ENCODE results near the gene FAM168B.

FAM168B gene

DNA sequence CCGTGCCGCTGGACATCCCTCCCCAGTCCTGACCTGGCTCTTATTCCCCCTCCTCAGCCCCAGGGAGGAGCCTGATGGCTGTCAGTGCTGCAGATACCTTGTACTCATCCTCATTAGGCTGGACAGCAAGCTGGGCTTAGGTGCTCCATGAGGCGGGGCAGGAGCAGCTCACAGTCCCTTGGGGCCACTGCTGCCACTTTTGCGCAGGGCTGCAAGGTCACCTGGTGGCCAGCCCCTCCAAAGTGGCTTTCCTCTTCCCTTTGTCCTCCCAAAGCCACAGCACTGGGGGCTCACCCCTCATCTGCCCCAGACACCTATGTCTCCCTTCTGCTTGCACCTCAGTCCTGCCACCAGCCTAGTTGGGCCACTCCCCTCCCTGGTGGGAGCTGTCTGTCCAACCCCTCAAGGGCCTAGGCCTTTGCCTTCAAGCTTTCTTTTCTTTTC lies 60.8 kb downstream of the FAM168B start:
- no peak for DNase-seq (ENCODE audit: low read depth, low spot score)
- H3K4me3 ChIP-seq (ENCODE audit: low read length): no peak overlapping the region

DNA sequence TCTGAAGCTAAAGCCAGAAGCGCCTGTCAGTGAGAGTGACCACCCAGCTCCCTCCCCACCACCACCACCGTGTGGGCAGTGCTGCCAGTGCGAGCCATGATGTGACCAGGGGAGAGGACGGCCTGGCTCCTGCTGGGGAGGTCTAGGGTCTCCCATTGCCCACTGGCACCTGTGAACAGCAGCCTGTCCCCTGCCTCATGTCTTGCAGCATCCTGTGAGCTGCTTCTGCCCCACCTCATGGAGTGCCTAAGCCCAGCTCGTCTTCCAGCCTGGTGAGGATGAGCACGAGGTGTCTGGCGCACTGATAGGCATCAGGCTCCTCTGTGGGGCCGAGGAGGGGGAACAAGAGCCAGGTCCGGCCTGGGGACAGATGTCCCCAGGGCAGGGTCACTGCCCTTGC lies 61.4 kb downstream of the FAM168B start:
- H3K4me3 ChIP-seq (ENCODE audit: low read length): no peak overlapping the region

DNA sequence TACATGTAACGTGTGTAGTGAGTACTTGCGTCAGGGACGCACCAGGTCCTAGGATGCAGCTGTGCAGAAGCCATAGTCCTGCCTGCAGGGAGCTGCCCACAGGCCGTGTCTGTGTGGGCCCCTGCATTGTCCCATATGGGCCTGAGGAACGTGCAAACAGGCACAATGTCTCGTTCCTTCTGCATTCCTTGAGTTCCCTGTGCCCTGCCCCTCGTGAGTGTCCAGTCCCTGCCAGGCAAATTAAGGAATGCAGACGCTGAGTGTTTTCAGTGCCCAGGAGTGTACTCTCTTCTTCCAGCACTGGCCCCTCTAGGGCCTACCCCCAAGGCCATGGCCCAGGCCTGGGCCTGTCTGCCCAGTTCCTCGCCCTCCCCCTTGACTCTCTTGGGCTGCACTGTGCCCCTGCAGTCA lies 61.8 kb downstream of the FAM168B start:
- no peak overlapping the region for H3K4me3 ChIP-seq (ENCODE audit: low read length)
- no peak for DNase-seq (ENCODE audit: low read depth, low spot score)

More for the DNA sequence above, 61.4 kb downstream of the FAM168B start:
- DNase-seq (ENCODE audit: low read depth, low spot score): no peak

DNA sequence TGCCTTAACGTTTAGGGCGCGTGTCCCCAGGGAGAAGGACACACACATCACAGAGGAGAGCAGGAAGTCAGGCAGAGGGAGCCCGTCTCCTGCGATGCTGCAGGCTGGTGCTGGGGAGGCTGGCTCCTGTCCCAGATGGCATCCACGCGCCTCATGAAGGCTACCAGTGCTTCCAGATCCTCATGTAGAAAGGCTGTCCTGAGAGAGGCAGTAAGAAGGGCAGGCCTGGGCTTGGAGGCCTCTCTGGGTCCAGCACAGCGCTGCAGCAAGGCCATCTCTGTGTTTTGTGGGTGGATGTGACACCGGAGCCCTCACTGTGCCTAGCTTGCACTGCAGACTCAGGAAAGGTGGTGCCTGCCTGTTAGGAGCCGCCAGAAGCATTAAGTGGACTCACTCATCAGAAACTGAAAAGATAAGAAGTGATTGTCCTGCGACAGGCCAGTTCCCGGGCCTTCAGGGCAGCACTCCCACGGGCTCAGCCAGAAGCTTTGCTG lies 62.7 kb downstream of the FAM168B start:
- no peak for DNase-seq (ENCODE audit: low read depth, low spot score)

DNA sequence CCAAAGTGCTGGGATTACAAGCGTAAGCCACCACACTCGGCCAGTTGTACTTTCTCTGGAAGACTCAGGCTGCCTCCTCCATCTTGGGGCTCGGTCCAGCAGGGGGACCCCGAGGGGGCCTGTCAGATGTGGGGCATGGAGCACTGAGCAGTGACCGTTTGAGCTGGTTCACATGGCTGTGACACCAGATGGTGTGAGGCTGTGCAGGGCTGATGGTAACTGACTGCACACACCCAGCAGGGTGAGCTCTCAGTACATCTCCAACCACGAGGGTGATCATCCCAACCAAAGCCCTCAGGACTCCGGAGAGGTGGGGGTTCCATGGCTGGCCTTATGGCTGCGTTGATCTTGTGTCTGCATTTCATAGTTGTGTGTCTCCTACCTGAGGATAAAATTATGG lies 63.4 kb downstream of the FAM168B start:
- no peak for DNase-seq (ENCODE audit: low read depth, low spot score)
- H3K4me3 ChIP-seq (ENCODE audit: low read length): no peak overlapping the region

More for the DNA sequence above, 62.7 kb downstream of the FAM168B start:
- no peak overlapping the region for H3K4me3 ChIP-seq (ENCODE audit: low read length)

DNA sequence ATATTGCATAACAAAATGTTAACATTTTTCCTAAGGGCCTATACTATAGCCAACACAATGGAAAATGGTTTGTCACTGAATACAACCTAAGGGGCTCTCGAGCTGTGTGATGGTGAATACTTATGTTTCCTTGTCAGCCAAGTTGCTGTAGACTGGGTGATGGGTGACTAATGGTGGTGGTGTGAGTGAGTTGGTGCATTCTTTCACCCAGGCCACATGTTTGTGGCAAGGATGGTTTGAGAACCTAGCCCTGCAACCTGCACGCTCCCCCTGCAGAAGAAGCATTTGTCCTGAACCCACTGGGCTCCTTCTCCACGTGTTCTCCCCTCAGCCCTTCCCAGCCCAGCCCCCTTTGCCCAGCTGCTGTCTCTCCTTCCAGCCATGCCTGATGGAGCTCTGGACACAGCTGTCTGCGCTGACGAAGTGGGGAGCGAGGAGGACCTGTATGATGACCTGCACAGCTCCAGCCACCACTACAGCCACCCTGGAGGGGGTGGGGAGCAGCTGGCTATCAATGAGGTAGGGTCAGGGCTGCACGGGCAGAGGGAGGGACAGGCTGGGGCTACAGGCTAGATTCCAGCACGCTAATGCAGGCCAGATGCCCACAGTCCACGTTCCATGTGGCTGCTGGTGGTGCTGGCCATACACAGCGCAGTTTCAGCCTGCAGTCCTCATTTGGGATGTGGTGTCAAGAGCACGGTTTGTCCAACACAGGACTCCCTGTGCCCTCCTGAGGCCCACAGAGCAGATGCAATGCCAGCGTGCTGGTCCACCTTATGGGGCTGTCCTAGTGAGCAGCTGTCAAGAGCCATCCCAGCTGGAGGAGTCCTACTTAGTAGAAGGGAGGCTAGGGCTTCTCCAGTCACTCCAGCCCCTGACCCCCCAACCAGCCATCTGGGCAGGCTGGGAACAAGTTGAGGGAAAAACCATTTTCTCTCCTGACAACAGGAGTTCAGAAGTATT lies 65.4 kb downstream of the FAM168B start:
- H3K4me3 ChIP-seq (ENCODE audit: low read length): no peak overlapping the region
- no peak for DNase-seq (ENCODE audit: low read depth, low spot score)

DNA sequence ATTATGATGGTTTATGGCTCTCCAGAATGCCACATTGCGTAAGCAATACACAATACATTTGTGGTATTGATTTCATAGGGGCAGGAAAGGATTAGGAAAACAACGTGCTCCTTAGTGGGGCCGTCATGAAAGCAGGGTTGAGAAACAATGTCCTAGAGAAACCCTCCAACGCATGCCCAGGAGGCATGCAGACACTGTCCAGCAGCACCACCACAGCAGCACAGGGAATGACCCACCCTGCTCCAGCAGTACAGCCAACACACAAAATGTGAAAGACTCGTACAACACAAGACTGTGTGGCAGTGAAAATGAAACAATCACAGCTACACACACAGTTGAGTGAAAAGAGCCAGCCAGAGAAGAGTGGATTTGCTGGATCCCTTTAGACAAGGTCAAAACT lies 66.3 kb downstream of the FAM168B start:
- H3K4me3 ChIP-seq (ENCODE audit: low read length): no peak overlapping the region
- no peak for DNase-seq (ENCODE audit: low read depth, low spot score)

DNA sequence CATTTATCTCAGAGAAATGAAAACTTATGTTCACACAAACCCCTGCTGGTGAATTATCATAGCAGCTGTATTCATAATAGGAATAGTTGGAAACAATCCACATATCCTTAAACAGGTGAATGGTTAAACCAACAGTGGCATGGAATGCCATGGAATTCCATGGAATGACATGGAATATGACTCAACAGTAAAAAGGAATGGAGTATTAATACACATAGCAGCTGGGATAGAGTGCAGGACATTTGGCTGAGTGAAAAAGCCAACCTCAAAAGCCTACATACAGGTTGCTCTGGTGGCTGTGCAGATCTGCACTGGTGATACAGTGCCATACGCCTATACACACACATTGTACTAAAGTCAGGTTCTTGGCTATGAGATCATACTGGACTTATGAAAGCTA lies 69.5 kb downstream of the FAM168B start:
- no peak overlapping the region for H3K4me3 ChIP-seq (ENCODE audit: low read length)
- DNase-seq (ENCODE audit: low read depth, low spot score): no peak

DNA sequence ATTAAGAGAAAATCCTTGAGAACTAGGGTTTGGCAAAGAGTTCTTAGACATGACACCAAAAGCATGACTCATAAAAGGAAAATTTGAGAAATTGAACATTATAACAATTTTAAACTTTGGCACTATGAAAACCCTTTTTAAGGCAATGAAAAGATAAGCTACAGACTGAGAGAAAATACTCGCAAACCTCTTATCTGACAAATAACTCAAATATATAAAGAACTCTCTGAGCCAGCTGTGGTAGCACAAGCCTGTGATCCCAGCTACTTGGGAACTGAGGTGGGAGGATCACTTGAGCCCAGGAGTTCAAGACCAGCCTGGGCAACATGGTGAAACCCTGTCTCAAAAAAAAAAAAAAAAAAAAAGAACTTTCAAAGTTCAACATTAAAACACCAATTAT lies 70.5 kb downstream of the FAM168B start:
- no peak for DNase-seq (ENCODE audit: low read depth, low spot score)
- H3K4me3 ChIP-seq (ENCODE audit: low read length): no peak overlapping the region

DNA sequence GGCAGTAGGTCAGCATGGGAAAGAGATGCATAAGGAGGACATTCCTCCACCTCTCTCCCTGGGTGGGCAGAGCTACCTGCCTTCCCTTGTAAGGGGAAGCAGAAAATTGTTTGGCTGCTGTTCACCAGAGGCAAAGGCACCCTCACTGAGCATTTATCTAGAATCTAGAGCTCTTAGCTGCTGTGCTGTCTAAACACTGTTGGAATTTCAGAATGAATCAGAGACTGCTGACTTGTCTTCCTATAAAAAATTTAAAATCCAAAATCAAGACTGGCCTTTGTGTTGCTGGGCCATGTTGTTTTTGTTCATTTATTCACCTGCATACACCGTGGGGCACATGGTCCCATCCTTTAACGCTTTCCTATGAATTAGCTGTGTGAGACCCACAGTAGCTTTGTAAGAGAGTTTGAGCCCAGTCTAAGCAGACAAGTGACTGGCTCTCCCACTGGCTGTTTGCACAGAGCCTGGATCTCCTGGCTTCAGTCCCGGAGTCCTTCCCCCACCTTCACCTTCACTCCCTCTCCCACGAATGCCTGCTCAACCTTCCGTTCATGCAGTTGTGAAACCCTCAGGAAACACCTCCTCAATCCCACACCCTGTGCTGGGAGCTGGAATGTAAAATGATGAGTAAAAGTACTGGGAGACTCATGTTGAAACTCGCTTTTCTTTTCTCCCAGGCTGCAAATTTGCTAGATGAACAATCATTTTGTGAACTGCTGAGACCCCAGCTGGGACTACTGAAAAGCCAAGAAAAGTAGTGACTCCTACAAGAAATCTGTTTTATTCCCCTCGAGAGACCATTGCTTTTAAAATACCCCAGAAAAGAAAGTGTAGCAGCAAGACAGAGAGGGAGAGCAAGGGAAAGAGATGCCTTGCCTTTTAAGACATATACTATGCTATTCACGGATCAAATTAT lies 76.2 kb downstream of the FAM168B start:
- H3K4me3 ChIP-seq (ENCODE audit: low read length): no peak overlapping the region

DNA sequence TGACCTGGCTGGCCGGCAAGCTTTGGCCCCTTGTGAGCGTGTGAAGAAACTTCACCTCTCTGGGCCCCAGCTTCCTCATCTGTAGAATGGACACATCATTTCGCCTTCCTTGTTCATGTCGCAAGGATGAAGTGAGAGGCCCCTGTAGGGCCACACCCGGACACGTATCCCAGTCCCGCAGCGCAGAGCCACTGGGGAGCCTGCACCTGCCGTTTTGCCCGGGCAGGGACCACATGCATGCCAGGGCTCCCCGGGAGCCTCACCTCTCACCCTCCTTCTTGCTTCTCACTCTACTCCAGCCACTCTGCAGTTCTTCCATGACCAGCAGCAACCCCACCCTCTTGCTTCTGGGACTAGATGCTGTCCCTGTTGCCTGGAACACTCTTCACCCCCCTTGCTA lies 77.5 kb downstream of the FAM168B start:
- DNase-seq (ENCODE audit: low read depth, low spot score): no peak
- no peak overlapping the region for H3K4me3 ChIP-seq (ENCODE audit: low read length)

More for the DNA sequence above, 76.2 kb downstream of the FAM168B start:
- DNase-seq (ENCODE audit: low read depth, low spot score): no peak

DNA sequence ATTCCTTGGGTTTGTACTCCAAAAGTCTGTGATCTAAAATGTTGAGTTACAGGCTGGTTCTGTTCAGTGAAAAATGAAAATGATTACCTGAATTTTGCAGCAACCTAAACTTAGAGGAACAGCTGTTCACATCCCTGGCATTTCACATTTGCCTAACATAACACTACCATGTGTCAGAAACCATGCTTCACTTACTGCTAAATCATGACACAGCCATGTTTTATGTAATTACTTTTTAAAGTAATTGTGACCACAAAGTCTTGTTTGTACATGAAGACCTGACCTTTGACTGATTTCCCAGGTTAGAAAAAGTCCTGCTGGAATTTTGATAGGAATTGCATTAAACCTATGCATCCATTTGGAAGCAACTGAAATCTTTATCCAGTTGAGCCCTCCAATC lies 79.1 kb downstream of the FAM168B start:
- no peak for DNase-seq (ENCODE audit: low read depth, low spot score)
- H3K4me3 ChIP-seq (ENCODE audit: low read length): no peak overlapping the region

DNA sequence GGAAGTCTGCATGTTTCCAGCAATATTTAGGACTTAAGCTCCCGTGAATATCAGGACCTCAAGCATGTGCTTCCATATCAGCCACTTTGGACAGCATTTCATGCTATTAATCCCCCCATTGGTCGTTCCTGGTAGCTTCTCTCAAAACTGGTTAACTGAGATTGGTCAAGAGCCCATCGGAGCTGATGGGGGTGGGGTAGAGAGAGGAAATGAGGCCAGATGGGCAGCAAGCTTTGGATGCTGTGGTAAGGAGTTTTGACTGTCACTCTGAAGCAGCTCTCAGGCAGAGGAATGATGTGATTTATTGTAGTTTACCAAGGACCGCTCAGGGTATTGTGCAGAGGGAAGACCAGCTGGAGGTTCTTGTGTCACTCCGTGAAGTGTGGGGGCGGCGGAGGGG lies 81.8 kb downstream of the FAM168B start:
- no peak overlapping the region for H3K4me3 ChIP-seq (ENCODE audit: low read length)

DNA sequence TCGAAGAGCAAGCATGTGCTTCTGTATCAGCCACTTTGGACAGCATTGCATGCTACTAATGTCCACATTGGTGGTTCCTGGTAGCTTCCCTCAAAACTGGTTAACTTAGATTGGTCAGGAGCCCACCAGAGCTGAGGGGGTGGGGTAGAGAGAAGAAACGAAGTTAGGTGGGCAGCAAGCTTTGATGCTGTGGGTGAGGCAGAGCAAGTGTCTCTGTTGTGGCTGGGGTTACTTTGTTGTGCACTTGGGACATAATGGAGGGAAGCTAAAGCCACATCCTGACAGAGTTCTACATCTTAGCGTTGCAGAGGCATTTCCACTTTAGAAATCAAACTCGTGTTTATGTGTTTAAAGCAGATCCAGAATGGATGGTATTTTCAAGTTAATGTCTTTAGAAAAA lies 82.7 kb downstream of the FAM168B start:
- H3K4me3 ChIP-seq (ENCODE audit: low read length): no peak overlapping the region
- peak; percentile 86 for DNase-seq (ENCODE audit: low read depth, low spot score)

More for the DNA sequence above, 81.8 kb downstream of the FAM168B start:
- DNase-seq (ENCODE audit: low read depth, low spot score): no peak

DNA sequence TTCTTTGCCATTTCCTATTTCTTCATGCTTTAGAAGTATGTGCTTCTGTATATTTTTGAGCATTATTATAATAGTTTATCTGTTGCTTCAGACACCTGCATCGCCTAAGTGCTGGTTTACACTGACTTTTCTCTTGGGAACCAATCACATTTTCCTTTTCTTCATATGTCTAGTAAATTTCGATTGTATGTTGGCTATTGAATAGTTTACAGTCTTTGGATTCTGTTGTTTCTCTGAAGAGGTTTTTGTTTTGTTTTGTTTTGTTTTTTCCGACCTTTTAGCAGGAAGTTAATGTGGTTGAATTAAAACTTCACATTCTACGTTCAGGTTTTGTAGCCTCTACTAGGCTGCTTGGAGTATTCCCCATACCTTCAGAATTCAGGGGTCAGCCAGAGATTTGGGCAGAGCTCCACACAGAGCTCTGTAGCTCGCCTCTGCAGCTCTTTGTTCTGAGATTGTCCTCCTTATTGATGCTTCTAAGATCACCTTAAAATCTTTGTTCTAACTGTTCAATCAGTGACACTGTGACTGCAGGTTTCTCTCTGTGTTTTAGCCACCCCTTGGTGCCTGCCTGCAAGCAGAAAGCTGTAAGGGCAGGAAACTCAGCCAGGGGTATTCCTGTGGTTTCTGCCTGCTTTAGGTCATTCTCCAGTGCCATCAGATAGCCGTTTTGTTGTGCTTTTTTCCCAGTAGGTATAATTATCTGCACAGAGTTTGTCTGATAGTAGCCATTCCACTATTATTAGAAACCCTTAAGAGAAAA lies 83.4 kb downstream of the FAM168B start:
- H3K4me3 ChIP-seq (ENCODE audit: low read length): no peak overlapping the region
- DNase-seq (ENCODE audit: low read depth, low spot score): no peak

DNA sequence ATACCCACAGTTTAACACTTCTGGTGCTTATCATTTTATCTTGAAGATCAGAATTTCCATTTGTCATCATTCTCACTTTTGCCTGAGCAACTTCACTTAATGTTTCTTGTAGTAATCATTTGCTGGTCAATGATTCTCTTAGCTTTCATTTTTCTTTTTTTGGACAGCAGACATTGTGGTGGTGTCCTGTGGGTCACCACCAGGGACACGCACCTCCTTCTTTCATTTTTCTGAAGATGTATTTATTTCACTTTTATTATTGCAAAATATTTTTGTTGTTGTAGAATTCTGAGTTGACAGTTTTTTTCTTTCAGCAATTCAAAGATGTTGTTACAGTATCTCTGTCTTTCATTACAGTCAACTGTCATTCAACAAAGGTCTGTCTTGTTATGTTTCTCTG lies 84.3 kb downstream of the FAM168B start:
- no peak overlapping the region for H3K4me3 ChIP-seq (ENCODE audit: low read length)
- no peak for DNase-seq (ENCODE audit: low read depth, low spot score)

DNA sequence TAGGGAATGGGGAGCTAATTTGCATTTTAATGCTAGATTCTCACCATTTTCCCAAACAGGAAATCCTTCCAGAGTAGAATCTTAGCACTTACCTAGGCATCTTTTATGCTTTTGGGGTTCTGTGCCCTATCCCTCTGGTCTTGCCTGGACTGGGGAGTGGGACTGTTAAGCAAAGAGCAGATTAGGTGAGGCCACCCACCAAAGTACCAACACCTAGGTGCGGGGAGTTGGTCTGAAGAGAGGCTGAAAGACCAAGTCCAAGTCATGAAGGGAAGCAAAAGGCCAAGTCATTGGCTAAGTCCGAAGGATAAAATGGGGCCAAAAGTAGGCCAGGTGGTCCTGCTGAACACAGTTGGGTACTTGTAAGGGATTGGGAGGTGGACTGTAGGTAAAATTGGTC lies 86.7 kb downstream of the FAM168B start:
- no peak for DNase-seq (ENCODE audit: low read depth, low spot score)
- H3K4me3 ChIP-seq (ENCODE audit: low read length): no peak overlapping the region

DNA sequence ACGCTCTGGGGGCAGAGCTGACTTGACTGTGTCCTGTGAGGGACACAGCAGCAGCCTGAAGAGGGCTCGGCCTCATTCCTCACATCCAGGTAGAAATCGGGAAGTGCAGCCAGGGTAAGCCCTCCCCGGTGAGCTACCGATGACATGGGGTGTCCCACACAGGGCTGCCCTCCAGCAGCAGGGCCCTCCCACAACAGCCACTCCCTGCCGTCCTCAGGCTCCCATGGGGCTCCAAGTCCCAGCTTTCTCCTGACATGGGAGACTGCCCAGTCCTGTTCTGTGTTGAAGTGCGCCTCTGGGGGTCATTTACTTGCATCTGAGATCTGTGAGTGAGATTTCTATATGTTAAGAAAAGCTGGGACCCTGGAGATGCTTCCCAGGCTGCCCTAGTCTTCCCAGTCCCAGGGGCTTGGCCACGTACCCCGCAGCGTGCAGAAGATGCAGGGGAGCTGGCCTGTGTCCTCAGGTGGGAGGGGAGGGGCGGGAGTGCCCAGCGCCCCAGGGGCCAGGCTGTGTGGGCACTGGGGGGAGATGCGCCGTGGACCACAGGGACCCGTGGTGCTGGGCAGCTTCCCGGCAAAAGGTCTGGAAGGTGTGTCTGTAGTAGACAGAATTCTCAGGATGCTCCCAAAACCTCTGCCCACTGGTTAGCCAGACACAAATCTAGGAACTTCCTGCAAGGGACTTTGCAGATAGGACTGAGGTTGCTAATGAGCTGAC lies 87.9 kb downstream of the FAM168B start:
- no peak for DNase-seq (ENCODE audit: low read depth, low spot score)
- H3K4me3 ChIP-seq (ENCODE audit: low read length): no peak overlapping the region
